IMR-90 (cell line): ENCODE measurements around the gene RYR3.

Experiments
- BHLHE40 ChIP-seq: fragments of 150-350 bp; IDR thresholded peaks from 2 replicates; pipeline ENCODE4 v1.6.1; 2016; ENCODE audit warnings: mild to moderate bottlenecking, low read depth, low read length
- CEBPB ChIP-seq: IDR thresholded peaks from 2 replicates; pipeline ENCODE4 v1.6.1; 2012; ENCODE audit warnings: low read depth, low read length, improper control_type of control experiment
- CHD1 ChIP-seq: IDR thresholded peaks from 2 replicates; pipeline ENCODE4 v1.6.1; 2012; ENCODE audit warnings: low read depth, low read length, improper control_type of control experiment
- CTCF ChIP-seq: conservative IDR thresholded peaks from 2 replicates; pipeline ENCODE4 v1.5.1; 2012; ENCODE audit warnings: mild to moderate bottlenecking, low read depth, low read length, improper control_type of control experiment
- POLR2A ChIP-seq: IDR thresholded peaks from 2 replicates; pipeline ENCODE4 v1.6.1; 2012; ENCODE audit warnings: mild to moderate bottlenecking, low read depth, low read length
- RAD21 ChIP-seq: IDR thresholded peaks from 2 replicates; pipeline ENCODE4 v1.6.1; 2012; ENCODE audit warnings: low read length, improper control_type of control experiment
- SMC3 ChIP-seq: fragments of 150-350 bp; IDR thresholded peaks from 2 replicates; pipeline ENCODE4 v1.6.1; 2016; ENCODE audit warnings: low read depth, mild to moderate bottlenecking, antibody characterized with exemption, low read length, moderate library complexity

- TF ChIP-seq SMC3: no peak
- no peak for TF ChIP-seq RAD21
- TF ChIP-seq CTCF: no peak
- no peak for TF ChIP-seq CHD1
- TF ChIP-seq POLR2A: no peak
- TF ChIP-seq CEBPB: no peak
- no peak for TF ChIP-seq BHLHE40
These were observed 47.1 kb downstream of the RYR3 start for GRCh38 chr15:33357845-33358244.
